Activated T-cell treated with anti-CD3 and anti-CD28 coated beads, Interleukin-2, amount 50 U/mL, for 48 hours (primary cell): Measurements from ENCODE around the gene KIAA1755.
A peak's percentile ranks its signal among the peaks of the same experiment; 100 is the strongest.

Source experiments
- DNase-seq, 2 experiments: peaks; one replicate each; pipeline ENCODE4 v3.0.0-alpha.2; 2020

Gene KIAA1755, protein sequence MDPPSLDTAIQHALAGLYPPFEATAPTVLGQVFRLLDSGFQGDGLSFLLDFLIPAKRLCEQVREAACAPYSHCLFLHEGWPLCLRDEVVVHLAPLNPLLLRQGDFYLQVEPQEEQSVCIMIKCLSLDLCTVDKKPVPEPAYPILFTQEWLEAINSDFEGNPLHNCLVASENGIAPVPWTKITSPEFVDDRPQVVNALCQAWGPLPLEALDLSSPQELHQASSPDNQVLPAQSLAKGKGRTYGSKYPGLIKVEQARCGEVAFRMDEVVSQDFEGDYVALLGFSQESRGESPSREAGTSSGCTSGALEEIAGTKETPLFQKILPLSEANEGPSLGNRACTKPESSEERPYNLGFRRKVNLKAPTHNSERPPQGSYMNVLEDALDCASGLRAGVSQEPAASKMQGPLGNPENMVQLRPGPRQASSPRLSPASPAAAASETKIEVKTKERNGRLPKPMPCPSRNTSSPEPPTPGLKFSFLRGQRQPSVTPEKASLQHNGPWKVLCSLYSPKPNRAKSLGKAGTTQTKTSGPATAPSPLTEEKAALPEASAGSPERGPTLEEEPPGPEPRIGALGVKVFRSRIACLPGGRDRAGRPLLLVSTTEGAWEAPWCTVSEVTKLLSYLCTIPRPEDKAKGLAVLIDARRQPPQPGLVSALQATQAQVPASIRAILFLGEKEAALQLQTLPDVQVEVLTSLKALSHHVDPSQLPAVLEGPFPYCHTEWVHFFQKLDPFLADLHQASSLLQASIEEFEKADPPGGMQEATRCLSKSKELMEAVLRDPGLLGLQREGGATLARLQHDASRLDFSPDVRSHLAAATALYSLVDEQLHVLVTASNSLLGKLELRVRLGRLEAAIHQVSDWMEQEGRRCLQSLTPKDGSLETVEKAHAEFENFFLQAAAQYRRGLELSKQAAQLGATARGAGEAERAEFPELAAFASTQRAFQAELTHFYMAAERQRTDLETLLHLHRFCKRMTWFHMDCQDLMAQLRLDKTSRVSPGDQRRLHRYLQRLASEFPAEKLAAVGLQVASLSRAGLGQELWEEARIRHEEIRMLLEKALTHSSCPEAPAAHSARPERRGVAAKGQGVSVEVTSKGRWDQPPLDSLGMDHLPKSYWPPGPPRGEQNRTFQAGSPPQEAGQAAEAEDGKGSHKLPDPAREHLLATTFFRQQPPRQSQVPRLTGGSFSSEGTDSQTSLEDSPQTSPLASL

DNA sequence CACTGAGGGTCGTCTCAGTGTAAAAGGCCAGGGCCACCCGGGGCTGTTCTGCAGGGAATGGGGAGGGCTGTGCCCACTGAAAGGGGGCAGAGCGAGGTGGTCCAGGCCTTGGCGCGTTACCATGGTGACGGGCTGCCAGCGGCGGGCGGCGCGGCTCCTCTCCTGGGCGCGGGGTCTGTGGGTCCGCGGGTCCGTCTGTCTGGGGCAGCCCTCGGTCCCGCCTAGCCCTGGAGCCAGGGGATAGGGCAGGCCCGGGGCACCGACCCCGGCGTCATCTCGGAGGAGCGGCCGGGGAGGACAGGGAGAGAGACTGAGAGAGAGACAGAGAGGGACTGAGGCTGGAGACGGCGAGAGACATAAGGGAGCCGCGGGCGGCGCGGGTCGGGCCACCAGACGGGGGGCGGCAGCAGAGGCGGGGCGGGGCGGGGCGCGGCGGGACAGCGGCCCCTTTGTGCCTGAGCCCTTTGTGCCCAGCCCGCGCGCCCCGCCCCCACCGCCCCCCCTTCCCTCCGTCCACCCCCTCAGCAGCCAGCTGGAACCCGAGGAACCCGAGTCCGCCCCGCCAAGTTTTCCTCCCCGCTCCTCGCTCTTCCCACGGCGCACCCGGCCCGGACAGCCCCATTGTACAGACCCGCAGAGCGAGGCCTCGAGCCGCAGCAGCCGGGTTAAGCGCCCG is at the start of gene KIAA1755:
Gene KIAA1755 (minus strand): TSS at position 358 of the 676 bp plus-strand sequence. CDS start 235 bp downstream, at position 123.
- DNase-seq: no peak

DNA sequence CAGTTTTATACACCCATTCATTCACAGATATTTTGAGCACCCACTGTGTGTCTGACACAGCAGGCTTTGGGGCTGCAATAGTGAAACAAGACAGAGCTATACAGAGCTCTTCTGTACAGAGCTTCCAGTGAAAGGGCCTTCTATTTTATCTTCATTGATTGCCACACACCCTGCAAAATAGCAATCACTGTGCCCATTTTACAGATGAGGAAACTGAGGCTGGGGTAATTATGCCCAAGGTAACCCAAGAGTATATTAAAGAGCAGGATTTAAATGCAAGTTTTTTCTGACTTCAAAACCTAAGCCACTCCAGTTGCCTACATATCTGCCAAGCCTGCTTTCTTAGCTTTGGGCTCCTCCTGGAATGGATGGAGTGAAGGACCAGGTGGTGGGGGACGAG is 47.9 kb upstream of the KIAA1755 start:
- no peak for DNase-seq

DNA sequence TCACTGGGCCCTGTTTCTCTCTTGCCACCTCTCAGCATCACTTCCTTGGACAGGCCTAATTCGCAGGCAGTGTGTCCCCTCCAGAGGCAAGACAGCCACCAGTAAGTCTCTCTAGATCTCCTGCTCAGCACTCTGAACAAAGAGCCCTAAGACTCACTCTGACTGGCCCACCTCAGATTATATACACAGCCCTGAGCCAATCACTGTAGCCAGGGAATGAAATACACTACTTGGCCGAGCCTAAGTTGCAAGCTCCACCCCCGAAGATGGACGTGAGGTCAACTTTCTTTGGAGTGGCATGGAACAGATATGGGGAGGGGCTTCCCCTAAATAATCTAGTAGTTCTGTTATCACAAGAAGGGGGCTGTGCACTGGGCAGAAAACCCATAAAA is 47.5 kb upstream of the KIAA1755 start:
- no peak for DNase-seq

DNA sequence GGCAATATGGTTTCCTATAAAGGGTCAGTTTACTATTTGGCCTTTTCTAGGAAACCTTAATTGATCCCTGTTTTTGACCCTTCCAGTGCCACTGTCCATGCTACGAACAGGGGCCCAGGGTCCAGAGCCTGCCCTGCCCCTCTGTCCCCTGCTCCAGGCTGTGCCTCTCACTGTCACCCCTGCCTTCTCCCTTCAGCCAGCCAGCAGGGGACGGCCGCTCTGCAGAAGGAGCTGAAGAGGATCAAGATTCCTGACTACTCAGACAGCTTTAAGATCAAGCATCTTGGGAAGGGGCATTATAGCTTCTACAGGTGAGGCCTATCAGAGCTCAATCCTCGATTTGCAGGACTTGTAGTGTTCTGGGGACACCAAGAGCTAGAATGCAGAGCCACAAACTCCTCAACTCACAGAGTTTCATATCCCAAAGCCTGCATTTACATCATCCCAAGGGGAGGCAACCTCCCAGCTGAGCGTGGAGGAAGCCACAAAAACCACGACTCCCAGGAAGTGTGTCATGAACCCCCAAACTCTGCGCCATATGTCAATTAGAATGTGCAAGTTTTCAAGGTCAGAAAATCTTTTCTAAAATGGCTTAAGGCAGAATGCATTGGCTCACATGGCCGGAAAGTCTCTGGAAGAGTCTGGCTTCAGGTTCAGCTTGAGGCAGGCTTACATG is 47.0 kb upstream of the KIAA1755 start:
- DNase-seq: no peak

DNA sequence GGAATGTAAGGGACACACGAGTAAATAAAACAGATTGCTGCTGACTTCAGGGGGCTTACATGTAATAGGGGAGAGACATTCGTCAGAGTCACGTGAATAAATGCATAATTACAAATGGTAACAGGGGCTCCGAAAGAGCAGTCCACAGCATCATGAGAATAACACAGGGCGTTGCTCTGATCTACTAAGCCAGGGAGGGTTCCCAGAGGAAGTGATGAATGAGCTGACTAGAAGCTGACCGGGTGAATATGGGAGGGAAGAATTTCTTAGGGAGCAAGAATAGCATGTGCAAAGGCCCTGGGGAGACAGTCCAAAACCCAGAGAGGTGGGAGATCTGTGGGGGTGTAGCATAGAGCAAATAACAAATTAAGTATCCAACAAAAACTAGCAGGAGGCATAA is 45.8 kb upstream of the KIAA1755 start:
- no peak for DNase-seq

DNA sequence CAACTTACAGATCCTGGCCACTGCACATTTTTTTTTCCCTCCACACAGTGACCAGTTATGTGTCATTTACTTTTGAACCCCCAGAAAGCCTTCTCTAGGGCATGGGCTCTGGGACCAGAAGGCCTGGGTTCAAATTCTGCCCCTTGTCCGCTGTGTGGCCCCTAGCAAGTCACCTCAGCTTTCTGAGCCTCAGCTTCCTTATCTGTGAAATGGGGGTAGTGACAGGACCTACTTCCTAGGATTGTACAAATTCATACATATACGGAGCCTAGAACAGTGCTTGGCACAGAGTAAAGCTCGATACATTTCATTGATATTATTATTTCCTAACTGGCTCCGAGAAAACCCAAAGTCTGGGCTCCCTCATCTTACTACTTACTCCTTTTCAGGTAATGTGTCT is 45.0 kb upstream of the KIAA1755 start:
- no peak for DNase-seq

DNA sequence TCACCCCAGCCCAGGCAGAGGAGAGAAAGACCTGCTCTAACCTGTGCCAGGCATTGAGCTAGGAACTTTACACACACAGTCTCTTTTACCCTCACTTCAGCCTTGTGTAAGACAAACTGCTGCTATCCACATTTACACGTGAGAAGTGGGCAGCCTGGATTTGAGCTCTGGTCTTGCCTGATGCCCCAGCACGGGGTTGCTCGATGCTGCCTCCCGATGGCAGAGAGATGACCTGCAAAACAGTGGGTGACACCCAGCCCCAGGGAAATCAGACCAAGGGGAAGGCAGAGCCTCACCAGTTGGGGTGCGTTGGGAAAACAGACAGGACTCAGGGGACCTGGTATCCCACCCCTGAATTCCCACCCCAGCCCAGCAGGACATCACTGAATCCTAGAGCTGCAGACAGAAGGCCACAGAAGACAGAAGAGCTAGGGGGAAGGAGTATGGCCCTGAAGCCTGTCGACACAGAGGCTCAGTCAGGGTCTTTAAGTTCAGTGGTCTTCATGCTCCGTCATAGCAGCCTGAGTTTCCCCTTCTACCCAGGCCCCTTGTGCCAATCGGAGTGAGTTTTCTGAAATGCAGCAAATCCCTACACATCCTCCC is 44.4 kb upstream of the KIAA1755 start:
- peak; percentile 53 to 59 for DNase-seq

DNA sequence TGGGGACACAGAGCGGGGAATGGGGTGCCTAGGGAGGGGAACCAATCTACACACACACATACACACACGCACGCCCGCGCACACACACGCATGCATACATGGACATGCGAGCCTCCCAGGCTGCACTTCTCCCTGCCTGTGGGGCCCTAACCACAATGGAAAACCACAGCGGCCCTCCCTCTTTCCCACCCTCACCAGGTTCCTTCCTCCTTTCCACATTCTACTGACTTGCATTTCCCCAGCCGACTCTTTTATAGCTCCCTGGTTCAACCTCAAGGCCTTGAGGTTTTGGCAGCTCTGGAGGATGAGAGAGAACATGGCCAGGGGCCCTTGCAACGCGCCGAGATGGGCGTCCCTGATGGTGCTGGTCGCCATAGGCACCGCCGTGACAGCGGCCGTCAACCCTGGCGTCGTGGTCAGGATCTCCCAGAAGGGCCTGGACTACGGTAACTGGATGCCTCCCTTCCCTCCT is 43.4 kb upstream of the KIAA1755 start, which contains the start of gene BPI:
Gene BPI (plus strand): TSS at position 249 of the 472 bp plus-strand sequence. CDS start 68 bp downstream, at position 317.
- peak in 1 of 2 experiments; percentile 18 for DNase-seq

DNA sequence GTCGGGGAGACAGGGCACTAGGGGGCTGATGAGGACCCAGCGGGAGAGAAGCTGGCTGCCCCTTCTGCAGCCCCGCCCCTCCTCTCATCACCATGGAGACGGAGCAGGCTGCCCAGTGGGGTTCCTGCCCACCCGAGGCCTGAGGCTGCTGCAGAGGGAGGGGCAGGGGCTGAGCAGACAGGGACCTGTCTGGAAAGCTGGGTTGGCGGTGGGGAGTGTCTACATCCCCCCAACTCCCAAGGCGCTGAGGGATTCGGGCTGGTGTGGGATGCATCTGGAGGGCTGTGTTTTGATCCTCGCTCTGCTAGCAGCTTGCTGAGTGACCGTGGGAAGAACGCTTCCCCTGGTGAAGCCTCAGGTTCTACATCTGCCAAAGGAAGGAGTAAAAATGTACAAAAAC is 42.3 kb upstream of the KIAA1755 start:
- DNase-seq: no peak

DNA sequence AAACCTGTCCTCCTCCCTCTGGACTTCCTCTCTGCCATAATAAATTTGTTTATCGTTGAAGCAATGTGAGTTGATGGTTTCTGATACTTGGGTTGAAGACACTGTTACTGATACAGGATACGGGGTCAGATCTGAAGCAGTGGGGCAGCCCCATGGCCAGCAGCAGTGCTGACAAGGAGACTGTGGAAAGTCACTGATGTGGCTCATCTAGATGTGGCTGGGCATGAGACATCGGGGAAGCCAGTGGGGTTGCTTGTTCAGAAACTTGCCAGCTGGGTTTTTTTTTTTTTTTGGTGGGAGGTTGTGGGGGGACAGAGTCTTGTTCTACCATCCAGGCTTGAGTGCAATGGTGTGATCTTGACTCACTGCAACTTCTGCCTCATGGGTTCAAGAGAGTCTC is 40.8 kb upstream of the KIAA1755 start:
- no peak for DNase-seq

DNA sequence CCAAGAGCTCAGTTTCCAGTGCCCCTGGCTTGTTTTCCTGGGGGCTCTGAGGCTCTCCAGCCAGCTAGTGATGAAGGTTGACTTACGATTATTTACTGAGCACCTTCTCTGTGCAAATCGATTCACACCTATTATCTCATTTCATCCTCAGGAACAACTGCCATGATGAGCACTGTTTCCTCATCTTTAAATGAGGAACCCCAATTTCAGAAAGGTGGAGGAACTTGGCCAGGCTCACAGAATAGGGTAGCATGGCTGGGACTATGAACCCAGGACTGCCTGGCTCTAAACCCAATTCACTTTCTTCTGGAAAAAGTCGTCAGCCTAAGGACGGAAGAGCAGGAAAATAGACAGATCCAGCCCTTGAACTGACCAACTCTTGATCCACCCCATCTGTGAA is 39.9 kb upstream of the KIAA1755 start:
- no peak for DNase-seq

DNA sequence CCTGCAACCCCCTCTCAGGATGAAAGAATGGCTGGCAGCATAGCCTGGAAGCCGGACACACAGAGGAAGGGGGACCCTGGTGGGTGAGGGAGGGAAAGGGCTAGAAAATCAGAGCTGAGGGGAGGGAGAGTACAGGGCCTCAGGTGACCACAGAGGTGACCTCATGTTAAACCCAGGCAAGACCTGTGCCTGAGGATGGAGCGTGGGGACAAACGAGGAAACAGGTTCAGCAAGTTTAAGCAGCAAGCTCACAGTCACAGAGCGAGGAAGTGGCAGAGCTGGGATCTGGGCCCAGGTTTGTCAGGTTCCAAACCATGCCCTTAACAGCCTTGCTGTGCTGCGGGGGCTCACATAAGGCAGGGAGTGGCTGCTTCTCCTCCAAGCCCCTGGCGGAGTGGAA is 39.4 kb upstream of the KIAA1755 start:
- DNase-seq: no peak

DNA sequence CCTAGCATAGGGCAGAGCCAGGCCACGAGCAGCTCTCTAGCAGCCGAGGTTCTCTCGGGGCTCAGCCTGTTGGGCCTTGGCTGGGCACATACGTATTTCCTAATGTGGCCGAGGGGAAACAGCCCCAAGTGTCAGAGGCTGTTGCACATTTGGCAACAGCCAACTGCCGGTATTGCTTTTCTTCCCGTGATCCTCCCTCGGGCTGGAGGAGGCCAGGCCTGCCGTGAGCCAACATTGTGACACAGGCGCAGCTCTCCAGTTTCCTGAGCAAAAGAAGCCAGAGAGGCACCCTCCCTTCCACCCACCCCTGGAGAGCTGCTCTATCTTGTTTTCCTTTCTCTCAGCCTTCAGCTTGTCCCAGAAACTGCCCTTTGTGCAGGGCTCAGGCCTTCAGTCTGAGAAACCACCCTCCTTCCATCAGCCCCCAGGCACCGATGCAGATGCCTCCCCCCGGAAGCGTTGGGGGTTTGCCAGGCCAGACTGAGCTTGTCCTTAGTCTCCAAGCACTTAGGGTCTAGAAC is 38.3 kb upstream of the KIAA1755 start:
- no peak for DNase-seq

DNA sequence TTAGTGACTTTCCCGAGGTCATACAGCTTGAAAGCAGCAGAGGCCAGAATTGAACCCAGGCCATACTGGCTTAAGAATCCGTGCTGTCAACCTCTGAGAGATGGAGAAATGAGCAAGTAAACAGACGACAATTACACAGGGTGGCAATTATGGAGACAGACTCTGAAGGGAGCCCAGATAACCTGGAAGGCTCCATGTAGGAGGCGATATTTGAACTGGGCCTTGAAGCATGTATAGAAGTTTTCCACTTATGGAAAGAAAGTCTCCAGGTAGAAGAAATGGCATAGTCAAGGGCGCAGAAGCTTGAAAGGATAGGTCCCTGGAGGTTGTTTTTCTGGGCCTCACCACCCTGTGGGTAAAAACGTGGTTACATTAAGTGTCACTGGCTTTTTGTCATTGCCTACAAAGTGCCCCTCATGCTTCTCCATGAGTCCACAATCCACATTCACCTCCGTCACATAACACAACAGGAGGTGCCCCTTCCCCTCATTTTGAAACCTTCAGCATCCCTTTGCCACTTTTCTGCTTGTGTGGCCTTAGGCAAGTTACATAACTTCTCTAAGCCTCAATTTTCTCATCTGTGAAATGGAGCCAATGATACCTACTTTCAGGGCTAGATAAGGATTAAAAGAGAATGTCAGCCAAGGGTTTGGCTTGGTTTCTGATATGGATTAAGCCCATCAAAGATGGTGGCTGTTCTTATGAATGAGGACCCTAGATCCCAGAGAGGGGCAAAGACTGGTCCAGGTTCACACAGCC is 37.6 kb upstream of the KIAA1755 start:
- DNase-seq: no peak

DNA sequence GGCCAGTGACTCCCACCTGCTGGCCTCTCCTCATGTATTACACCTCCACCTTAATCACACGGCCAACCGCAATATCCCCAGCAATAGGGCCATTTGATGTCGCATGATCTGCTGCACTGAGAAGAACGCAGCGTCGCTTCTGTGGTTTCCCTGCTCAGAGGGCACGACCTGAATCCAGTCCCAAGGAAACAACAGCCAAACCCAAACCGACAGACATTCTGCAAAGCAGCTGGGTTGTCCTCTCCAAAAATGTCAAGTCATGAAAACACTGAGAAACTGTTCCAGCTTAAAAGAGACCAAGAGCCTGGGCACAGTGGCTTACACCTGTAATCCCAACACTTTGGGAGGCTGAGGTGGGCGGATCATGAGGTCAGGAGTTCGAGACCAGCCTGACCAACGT is 35.9 kb upstream of the KIAA1755 start:
- no peak for DNase-seq

DNA sequence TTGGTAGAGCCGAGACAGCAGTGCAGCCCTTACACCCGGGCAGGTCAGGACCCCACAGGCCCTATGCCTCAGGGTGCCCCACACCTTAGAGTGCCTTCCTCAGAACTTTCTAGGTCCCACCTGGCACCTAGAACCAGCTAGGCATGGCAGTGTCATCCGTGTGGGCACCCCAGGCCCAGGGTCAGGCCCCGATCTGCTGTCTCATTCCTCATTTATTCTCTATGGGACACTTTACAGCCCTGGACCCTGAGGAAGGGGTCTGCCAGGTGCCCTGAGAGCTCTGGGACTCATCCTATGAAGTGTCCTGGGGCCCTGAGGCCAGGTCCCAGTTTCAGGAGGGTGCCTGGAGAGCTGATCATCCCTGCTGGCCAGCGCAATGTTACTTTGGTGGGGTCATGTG is 35.3 kb upstream of the KIAA1755 start:
- DNase-seq: no peak

DNA sequence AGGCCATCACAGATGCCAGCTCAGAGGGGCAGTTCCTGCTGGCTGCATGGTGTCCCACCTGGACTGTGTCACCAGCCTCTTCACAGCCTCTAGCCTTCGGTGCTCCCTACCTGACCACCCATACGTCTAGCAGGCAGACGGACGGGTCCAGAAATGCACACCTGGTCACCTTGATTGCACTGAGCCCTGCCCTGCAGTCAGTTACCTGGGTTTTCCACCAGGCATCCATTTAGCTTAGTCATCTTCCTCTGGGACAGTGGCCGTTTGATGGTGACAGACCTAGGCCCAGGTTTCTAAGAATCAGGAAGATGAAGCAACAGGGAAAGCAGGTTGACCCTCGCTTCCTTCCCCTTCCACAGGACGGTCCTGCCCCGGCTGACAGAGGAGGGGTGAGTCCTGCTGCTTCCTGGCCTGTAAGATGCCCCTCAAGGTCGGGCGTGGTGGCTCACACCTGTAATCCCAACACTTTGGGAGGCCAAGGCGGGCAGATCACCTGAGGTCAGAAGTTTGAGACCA is 33.6 kb upstream of the KIAA1755 start:
- DNase-seq: no peak

DNA sequence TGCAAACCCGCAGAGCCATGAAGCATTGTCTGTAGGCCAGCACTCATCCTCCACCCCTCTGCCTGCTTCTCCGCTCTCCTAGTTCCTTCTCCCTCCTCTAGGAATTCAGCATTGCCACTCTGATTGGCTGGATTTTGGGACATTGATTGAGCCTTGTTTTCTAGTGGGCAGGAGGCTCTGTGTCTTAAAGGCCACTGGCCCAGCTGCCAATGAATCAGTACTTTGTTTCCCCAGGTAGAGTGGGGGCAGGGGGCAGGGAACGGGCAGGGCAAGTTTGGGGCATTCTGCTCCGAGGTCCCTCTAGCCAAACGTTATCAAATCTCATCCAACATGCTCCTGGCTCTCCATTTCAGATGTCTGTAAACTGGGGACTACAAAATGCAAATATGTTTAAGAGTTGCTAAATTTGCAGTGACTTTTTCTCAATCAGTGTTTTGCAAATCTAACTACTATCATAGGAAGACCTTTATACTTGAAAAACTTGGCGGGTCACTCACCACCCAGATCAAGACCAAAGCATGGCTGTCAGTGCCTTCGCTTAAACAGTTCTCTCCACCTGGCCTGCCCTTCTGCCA is 33.0 kb upstream of the KIAA1755 start:
- DNase-seq: no peak

DNA sequence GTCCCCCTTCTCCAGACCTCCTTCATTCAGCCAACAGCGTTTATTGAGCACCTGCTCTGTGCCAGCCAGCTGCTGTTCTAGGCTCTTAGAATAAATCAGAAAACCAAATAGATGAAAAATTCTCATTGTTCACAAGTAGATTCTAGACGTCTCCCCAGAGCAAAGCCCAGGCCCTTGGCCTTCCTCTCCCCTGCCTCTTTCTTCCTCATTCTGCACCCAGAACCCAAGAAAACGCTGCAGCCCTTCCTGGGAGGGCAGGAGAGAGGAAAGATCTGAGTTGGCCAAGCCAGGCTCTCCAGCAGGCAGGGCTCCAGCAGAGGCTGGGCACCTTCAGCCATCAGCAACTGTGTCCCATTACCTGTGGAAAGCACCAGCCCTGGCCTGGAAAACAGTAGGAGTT is 31.4 kb upstream of the KIAA1755 start:
- DNase-seq: no peak
